Esophagus (tissue), 2 donors: ENCODE measurements around the gene OXCT1. TPM values are rescaled to one million over a fixed set of nuclear protein-coding genes. Genes with fewer than 3 reads are reported as not detected.
"Not testable (repeated sequence)": the region's sequence is repeated elsewhere in the genome, so short reads cannot be mapped to it uniquely, and the experiment has no call there.

Source experiments
- H3K27ac ChIP-seq, 2 donors: one replicate each; pipeline ENCODE4 v1.5.1; 2013; ENCODE audit warnings: low read depth in 2 of 2, mild to moderate bottlenecking in 2 of 2, inconsistent platforms in 1 of 2, low read length in 1 of 2, moderate library complexity in 1 of 2
- H3K27me3 ChIP-seq, 2 donors: one replicate each; pipeline ENCODE4 v1.6.1; 2013; ENCODE audit warnings: low read length in 2 of 2, control low read depth in 1 of 2, mild to moderate bottlenecking in 1 of 2; ENCODE audit not compliant: insufficient read depth in 2 of 2, control insufficient read depth in 1 of 2
- H3K36me3 ChIP-seq, 2 donors: one replicate each; pipeline ENCODE4 v1.6.1; 2013; ENCODE audit warnings: low read length in 1 of 2; ENCODE audit not compliant: control insufficient read depth in 2 of 2, insufficient read depth in 2 of 2
- H3K4me1 ChIP-seq, 2 donors: one replicate each; pipeline ENCODE4 v1.6.1; 2013; ENCODE audit warnings: low read length in 1 of 2; ENCODE audit not compliant: control insufficient read depth in 2 of 2, insufficient read depth in 2 of 2
- H3K4me3 ChIP-seq, 2 donors: one replicate each; pipeline ENCODE4 v1.5.1; 2013; ENCODE audit warnings: low read length in 2 of 2, mild to moderate bottlenecking in 2 of 2, low read depth in 1 of 2, moderate library complexity in 1 of 2
- H3K9me3 ChIP-seq, 2 donors: one replicate each; pipeline ENCODE4 v1.6.1; 2013; ENCODE audit warnings: mild to moderate bottlenecking in 2 of 2, low read depth in 1 of 2, low read length in 1 of 2, moderate library complexity in 1 of 2; ENCODE audit not compliant: control insufficient read depth in 2 of 2, insufficient read depth in 1 of 2
- WGBS, 2 donors: extraction: QIAGEN DNeasy Blood & Tissue Kit; methylation state at CpG; one replicate each; pipeline ENCODE4 v1.1.7; 2013; 5-methylcytosine and 5-hydroxymethylcytosine counted together
- polyA plus RNA-seq, 2 donors: library from polyadenylated mRNA; stranded (reverse); fragments of 200-250 nt; gene quantifications; one replicate each; pipeline ENCODE4 v1.2.3, GENCODE V29; 2013
- donor health status: healthy with polysubstance abuse.
- donor health status: Bipolar disorder and iron deficiency.

The OXCT1 gene
- polyA plus RNA-seq, 2 donors = 11.4 to 28.6 TPM

GRCh38 chr5:41815261-41815660, 55.0 kb downstream of the OXCT1 start:
- Histone ChIP-seq H3K27ac (no peak overlapping the region), H3K27me3 (no peaks in the 10 kb centered on the region)

GRCh38 chr5:41814306-41814705, 55.9 kb downstream of the OXCT1 start:
- not testable (repeated sequence) for H3K27ac ChIP-seq, H3K4me1 ChIP-seq, H3K27me3 ChIP-seq, H3K4me3 ChIP-seq, H3K9me3 ChIP-seq, H3K36me3 ChIP-seq
- WGBS, 2 donors = 96 to 98% methylated on average over 2 of the region's 4 CpGs

More at GRCh38 chr5:41815261-41815660, 55.0 kb downstream of the OXCT1 start:
- Histone ChIP-seq H3K36me3 (no peaks in the 10 kb centered on the region), H3K9me3 (no peaks in the 10 kb centered on the region), H3K4me3 (no peak overlapping the region), H3K4me1 (no peaks in the 10 kb centered on the region)

GRCh38 chr5:41812156-41812555, 58.1 kb downstream of the OXCT1 start:
- H3K4me1 ChIP-seq = no peaks in the 10 kb centered on the region
- H3K27me3 ChIP-seq = no peaks in the 10 kb centered on the region
- H3K27ac ChIP-seq = no peak overlapping the region
- no peaks in the 10 kb centered on the region for H3K36me3 ChIP-seq
- no peaks in the 10 kb centered on the region for H3K9me3 ChIP-seq
- no peak overlapping the region for H3K4me3 ChIP-seq
- WGBS, 2 donors = 86 to 88% methylated on average over 4 of the region's 4 CpGs

GRCh38 chr5:41809128-41809527, 61.1 kb downstream of the OXCT1 start:
- Histone ChIP-seq H3K4me1 (no peaks in the 10 kb centered on the region), H3K27ac (no peak overlapping the region), H3K4me3 (no peak overlapping the region), H3K27me3 (no peaks in the 10 kb centered on the region), H3K9me3 (no peaks in the 10 kb centered on the region), H3K36me3 (peaks cover 2 to 4% of the 10 kb centered on the region in 2 donors)
- 75 to 83% methylated on average over 1 of the region's 1 CpG for WGBS, 2 donors

GRCh38 chr5:41808294-41808693, 61.9 kb downstream of the OXCT1 start:
- H3K4me3 ChIP-seq = no peak overlapping the region
- no peaks in the 10 kb centered on the region for H3K9me3 ChIP-seq
- WGBS, 2 donors = 81 to 86% methylated on average over 3 of the region's 3 CpGs
- H3K27ac ChIP-seq = no peak overlapping the region
- H3K4me1 ChIP-seq = no peaks in the 10 kb centered on the region
- peaks cover 2 to 4% of the 10 kb centered on the region in 2 donors for H3K36me3 ChIP-seq
- no peaks in the 10 kb centered on the region for H3K27me3 ChIP-seq

- Histone ChIP-seq H3K9me3 (no peaks in the 10 kb centered on the region), H3K36me3 (peaks cover 0 to 5% of the 10 kb centered on the region in 2 donors)
Observed at GRCh38 chr5:41797662-41798061, 72.6 kb downstream of the OXCT1 start.

GRCh38 chr5:41796061-41796460, 74.2 kb downstream of the OXCT1 start:
- no peaks in the 10 kb centered on the region for H3K9me3 ChIP-seq
- peaks cover 0 to 5% of the 10 kb centered on the region in 2 donors for H3K36me3 ChIP-seq
- H3K27ac ChIP-seq = no peak overlapping the region
- H3K4me3 ChIP-seq = no peak overlapping the region
- H3K4me1 ChIP-seq = no peaks in the 10 kb centered on the region
- no peaks in the 10 kb centered on the region for H3K27me3 ChIP-seq

More at GRCh38 chr5:41797662-41798061, 72.6 kb downstream of the OXCT1 start:
- H3K27ac ChIP-seq = no peak overlapping the region
- no peaks in the 10 kb centered on the region for H3K27me3 ChIP-seq
- H3K4me1 ChIP-seq = no peaks in the 10 kb centered on the region
- WGBS, 2 donors = 88 to 90% methylated on average over 2 of the region's 2 CpGs
- no peak overlapping the region for H3K4me3 ChIP-seq

- H3K27ac ChIP-seq = no peak overlapping the region
Observed at GRCh38 chr5:41795125-41795524, 75.1 kb downstream of the OXCT1 start.

GRCh38 chr5:41794471-41794870, 75.8 kb downstream of the OXCT1 start:
- Histone ChIP-seq H3K4me3 (no peak overlapping the region), H3K4me1 (no peaks in the 10 kb centered on the region), H3K36me3 (no peaks in the 10 kb centered on the region), H3K9me3 (no peaks in the 10 kb centered on the region), H3K27me3 (no peaks in the 10 kb centered on the region), H3K27ac (no peak overlapping the region)
- 26 to 45% methylated on average over 4 of the region's 4 CpGs for WGBS, 2 donors

More at GRCh38 chr5:41795125-41795524, 75.1 kb downstream of the OXCT1 start:
- H3K27me3 ChIP-seq = no peaks in the 10 kb centered on the region
- 90 to 92% methylated on average over 6 of the region's 6 CpGs for WGBS, 2 donors
- no peak overlapping the region for H3K4me3 ChIP-seq
- H3K4me1 ChIP-seq = no peaks in the 10 kb centered on the region
- H3K36me3 ChIP-seq = no peaks in the 10 kb centered on the region
- H3K9me3 ChIP-seq = no peaks in the 10 kb centered on the region

GRCh38 chr5:41793141-41793770, 77.0 kb downstream of the OXCT1 start:
- H3K4me3 ChIP-seq = no peak overlapping the region
- H3K27me3 ChIP-seq = no peaks in the 10 kb centered on the region
- no peaks in the 10 kb centered on the region for H3K4me1 ChIP-seq
- H3K36me3 ChIP-seq = no peaks in the 10 kb centered on the region
- H3K9me3 ChIP-seq = no peaks in the 10 kb centered on the region
- WGBS, 2 donors = 59 to 60% methylated on average over 3 of the region's 3 CpGs
- no peak overlapping the region for H3K27ac ChIP-seq
